ENCODE results near the gene PRIMA1.

- TF ChIP-seq CTCF (IDR thresholded peaks at IDR 0.05; ENCODE audit: low read depth, low read length, poor library complexity, severe bottlenecking) (no peak), EZH2phosphoT487 (IDR thresholded peaks at IDR 0.05; ENCODE audit: borderline replicate concordance, low read length) (no peak)
These were observed 75.2 kb downstream of the PRIMA1 start for GRCh38 chr14:93712838-93713724.
